Measurements from ENCODE around the gene EXOC4.
"Not testable (repeated sequence)": the region's sequence is repeated elsewhere in the genome, so short reads cannot be mapped to it uniquely, and the experiment has no call there.

EXOC4 gene

DNA sequence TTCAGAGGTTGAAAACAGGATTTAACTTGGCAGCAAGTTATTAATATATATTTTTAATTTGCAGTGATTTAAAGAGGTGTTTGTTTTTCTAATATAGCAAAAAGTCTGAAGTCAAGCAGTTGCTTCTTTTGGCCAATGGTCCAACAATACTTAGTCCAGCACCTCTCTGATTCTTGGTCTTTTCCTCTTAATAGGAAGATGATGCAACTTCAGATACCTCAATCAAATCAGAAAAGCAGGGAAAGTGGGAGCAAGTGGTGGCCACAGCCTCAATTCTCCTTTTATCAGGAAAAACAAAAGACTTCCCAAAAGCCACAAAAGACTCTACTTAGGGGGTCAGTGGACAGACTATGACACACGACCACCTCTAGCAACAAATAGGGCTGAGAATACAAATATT lies 740.7 kb downstream of the EXOC4 start:
- DNase-seq (ENCODE audit: low spot score) = no peak

DNA sequence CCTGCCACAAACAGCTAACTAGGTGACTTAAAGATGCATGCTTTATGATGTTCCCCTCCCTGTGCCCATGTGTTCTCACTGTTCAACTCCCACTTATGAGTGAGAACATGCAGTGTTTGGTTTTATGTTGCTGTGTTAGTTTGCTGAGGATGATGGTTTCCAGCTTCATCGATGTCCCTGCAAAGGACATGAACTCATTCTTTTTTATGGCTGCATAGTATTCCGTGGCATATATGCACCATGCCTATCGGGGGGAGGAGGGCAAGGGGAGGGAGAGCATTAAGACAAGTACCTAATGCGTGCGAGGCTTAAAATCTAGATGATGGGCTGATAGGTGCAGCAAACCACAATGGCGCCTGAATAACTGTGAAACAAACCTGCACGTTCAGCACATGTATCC lies 741.2 kb downstream of the EXOC4 start:
- not testable (repeated sequence) for DNase-seq (ENCODE audit: low spot score)

DNA sequence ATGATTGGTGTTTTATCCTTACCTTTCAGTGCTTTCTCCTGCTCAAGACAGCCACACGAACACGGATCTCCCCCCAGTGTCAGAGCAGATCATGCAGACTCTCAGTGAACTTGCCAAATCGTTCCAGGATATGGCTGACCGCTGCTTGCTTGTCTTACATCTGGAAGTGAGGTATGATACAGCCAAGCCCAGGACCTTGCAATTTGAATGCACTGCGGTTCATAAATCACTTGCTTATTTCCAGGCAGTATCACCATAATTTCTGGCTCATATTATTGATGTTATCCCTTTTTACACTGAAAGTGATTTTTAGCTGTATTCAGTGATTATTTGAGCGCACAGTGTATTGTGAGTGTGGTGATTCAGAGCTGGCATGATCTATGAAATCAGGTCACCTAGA lies 744.6 kb downstream of the EXOC4 start:
- DNase-seq (ENCODE audit: low spot score) = no peak

DNA sequence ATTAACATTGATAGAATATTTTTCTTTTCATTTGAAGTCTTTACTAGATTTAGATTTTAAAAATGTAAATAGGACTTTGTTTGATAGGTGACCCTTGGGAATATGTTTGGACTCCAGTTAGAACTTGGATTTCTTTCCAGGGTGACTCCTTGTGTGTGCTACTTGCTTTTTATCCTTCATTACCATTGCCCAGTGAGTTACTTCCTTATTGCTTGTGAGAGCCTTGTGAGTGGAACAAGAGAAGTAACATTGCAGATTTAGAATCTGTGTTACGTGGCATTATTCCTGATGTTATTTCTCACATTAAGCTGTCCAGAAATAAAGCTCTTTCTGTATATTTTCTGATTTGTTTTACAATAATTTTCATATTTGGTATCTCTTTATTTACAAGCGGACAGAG lies 746.3 kb downstream of the EXOC4 start:
- no peak for DNase-seq (ENCODE audit: low spot score)

DNA sequence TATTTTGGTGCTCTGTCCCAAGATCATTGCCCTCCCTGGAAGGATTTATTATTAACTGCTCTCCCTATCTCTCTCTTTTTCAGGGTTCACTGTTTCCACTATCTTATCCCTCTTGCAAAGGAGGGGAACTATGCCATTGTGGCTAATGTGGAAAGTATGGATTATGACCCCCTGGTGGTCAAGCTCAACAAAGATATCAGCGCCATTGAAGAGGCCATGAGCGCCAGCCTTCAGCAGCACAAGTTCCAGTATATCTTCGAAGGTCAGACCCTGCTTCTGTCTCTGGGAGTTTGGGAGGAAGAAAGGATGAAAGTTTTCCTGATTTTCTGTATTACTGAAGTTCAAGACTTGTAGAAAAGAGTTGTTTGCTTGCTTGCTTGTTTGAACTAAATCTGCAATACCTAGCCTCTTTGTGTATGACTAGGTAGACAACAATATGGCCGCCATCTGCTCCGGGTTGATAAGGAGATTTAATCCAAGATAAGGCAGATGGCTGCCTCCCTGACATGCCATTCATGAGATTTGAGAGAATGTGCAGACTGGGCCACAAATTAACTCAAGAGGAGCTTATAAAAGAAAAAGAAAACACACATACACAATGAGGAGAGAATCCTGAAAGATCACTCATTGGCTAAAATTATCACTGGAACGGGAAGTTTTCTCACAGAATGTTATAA lies 752.1 kb downstream of the EXOC4 start:
- DNase-seq (ENCODE audit: low spot score) = no peak

DNA sequence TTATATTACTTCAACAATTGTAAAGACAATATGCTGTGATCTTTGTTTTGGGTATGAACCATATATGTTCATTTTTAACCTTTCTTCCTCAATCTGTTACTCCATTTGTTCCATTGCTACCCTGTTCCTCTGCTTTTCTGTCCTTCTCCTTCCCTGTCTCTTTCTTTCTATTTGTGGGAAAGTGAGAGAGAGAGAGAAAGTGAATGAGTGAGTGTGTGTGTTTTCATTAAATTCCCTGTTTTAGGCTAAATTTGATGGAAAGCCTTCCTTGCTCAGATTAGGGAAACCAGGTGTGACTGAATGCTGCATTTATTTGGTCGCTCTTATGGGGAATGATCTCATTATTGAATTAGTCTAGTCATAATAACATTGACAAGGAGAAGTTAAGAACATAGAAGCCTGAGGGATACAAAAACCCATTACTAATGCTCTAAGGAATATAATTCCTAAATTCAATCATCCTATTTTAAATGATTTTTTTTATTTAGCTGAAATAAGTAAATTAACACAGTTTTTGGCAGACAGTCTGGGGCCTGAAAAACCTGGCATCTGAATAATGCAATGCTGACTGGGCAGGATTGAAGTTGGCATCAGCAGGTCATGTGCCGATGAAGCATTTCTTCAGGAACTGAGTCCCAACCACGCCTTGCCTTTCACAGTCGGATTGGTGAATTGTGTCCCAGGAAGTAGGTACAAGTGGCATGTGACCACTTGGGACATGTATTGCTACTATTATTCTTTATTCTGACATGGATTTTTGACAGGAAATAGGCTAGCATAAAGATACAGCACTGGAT lies 756.6 kb downstream of the EXOC4 start:
- no peak for DNase-seq (ENCODE audit: low spot score)

DNA sequence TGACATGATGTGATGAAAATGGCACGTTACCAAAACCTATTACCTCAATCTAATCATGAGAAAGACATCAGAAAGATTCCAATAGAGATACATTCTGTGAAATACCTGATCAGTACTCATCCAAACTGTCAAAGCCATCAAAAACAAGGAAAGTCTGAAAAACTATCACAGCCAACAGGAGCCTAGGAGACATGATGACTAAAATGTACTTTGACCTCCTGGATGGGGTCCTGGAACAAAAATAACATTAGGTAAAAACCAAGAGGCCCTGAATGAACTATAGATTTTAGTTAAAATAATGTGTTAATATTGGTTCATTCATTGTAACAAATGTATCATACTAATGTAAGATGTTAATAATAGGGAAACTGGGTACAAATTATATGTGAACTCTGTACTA lies 760.4 kb downstream of the EXOC4 start:
- DNase-seq (ENCODE audit: low spot score) = no peak

DNA sequence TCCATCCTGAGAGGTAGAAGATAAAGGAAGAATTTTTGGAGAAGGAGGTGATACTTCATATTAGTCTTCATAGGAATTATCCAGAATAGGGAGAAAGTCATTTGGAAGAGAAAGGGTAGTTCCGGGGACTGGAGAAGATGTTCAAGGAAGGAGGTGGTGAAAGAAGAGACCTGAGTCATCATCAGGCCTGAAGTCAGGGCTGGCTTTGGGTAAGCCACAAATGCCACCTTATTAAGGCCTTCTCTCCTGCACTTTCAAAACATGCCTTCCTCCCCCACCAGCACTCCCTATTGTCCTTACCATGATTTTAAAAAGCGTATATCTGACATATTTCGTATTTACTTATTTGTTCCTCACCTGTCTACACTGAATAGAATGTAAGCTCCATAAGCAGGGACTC lies 762.1 kb downstream of the EXOC4 start:
- no peak for DNase-seq (ENCODE audit: low spot score)

DNA sequence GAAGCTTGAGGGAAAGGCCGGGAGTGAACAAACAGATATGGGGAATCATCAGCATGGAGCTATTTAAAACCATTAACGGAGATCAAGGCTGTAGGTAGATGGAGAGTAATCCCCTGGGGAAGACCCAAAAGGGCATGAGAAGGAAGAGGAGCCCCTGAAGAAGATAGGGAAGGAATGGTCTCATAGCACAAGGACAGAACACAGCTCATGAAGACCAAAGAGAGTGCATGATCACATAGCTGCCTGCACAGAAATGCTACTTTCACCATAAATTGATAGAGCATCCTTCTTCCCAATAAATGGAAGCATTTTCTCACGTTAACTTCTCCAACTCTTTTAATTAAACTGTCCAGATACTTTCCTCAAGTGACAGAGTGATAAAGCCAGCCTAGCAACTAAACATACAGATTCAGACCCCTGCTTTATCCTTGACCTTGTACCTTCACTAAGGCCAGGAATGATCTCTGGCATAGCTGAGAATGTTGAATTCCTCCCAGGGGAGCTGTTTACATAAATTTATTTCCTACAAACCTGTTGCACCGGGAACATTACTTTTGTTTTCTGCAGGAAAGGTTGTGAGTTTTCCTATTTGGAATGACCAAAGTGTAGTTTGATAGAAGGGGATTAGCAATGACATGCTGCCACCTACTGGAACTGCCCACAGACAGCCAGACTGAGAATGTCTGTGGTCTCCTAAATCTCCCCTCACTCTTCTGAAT lies 763.5 kb downstream of the EXOC4 start:
- DNase-seq (ENCODE audit: low spot score) = peak; percentile 45

DNA sequence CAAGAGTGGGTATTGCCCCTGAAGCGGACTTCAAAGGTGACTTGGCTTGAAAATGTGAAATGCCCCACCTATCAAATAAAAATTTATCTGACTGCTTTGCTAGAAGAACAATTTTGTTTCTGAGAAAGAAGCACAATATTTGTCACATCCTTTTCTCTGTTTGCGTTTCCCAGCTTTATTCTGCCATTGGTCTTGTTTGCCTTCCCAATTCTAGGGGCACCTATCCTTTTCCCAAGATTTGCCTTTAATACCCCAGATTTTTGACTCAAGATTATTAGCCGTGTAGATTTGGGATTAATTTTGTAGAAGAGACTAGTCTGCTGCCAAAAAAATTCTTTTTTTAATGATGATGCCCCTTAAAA lies 764.0 kb downstream of the EXOC4 start:
- DNase-seq (ENCODE audit: low spot score) = no peak

DNA sequence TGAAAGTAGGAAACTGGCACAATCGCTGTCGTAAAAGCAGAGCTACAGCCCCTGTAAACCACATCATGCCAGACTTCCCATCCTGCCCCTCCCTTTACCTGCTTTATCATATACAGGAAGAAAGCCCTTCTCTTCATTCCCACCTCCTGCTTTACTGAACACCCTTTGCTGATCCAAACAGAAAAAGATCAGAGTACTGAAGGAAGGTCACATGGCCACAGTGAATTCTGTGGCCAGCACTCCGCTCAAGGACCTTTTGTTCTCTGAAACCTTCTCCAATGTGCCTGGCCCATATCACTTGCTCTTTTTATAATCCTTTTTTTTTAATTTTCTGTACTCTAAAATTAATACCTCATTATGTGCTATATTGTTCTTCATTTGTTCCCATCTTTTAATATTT lies 765.4 kb downstream of the EXOC4 start:
- DNase-seq (ENCODE audit: low spot score) = no peak

DNA sequence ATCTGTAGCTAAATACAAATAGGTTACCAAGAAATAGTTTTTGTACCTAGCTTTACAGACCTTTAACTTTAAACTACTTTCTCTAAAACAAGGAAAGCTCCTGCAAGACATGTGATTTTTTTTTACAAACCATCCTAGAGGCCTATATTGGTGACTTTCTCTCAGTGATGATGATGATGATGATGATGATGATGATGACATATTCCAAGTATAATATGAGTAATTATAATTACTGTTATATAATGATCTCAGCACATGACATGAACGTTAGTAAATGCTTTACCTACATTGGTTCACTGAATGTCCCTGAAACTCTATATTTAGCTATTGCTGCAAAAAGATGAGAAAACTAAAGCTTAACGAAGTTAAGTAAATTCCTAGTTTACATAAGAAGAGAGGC lies 766.4 kb downstream of the EXOC4 start:
- no peak for DNase-seq (ENCODE audit: low spot score)

DNA sequence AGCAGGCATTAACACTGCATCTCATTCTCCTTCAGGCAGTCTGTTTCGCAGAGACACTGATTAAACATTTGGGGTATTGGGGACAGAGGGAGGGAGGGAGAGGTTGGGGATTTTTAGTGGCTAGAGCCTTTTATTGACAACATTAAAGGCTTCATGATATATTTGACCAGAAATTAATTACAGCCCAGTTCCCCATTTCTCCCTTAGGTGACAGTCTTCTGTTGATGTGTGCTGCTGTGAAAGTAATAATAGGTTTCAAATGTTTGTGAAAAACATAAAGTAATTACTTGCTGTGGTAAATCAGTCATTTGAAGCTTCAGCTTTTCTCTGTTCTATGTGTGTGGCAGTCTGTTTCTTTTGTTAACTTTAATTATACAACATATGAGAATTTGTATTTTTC lies 769.0 kb downstream of the EXOC4 start:
- no peak for DNase-seq (ENCODE audit: low spot score)

DNA sequence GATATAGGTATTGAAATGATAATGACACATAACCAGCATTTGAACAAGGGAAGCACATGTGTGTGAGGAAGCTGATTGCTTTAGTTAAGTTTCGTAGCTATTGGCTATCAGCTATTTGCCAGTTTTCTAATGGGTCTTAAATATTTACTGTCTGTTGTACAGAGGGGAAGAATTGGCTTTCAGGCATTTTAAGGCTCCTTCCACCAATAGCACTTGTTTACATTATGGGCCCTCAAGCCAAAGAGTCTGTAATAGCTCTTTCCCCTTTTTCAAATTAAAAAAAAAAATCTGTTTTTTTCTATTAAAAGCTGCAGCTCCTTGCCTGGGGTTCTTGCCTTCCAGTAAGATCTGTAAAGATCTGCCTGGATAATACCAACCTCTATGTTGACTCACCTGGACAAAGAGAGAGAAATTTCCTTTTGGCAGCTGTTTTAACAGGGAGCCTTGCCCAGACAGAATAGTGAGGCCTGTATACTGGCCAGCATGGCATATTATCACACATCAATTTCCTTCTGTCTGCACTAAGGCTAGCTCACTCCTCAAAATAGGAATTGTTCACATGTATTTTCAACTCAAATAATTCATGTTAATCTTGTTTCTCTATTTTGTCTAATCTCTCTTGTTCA lies 769.5 kb downstream of the EXOC4 start:
- no peak for DNase-seq (ENCODE audit: low spot score)

DNA sequence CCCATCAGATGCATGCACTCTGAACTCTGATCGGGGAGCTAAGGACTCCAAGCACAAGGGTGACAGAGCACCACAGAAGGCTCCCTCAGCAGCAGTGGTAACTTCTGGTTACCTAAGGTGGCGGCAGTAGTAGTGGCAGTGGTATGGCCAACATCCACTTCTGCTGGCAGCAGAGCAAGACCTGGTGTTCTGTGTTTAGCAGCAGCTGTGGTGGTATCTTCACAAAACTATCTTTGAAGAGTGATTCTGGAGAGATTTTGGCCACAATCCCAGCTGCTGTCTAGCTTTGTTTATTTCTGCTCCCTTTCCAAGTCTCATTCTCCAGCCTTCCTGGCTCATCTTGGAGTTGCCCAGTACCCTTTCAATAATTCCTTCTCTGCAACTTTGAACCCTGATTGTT lies 771.9 kb downstream of the EXOC4 start:
- DNase-seq (ENCODE audit: low spot score) = no peak

DNA sequence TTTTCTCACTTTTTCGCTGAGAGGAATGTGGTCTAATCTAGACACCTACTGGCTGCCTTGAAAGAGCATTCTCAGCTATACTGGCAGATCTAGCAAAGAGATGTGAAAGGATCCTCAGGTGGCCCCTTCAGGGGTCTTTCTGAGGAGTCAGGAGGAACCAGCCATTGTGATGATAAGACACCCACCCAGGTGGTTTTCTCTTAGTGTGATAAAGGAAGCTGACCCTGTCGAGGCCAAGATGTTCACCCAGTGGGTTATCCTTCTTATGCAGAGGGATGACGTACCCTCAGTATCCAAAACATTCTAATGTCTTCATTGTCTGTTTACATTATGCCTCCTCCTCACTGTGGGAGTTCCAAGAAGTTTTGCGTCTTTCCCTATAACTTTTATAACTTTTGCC lies 776.0 kb downstream of the EXOC4 start:
- DNase-seq (ENCODE audit: low spot score) = no peak

DNA sequence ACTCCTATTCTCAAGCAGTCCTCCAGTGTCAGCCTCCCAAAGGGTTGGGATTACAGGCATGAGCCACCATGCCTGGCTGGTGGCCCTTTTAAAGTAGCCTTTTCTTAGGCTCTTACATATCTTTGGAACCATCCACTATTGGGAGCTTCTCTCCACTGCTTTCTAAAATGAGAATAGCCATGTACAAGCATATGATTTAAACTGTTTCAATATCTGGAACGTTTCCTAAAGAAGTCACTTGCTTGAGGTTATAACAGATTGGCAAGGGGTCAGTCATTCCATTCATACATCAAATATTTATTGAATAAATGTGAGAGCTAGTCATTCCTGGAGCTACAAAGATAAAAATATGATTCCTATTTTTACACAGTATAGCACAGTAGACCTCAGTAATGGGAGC lies 776.9 kb downstream of the EXOC4 start:
- DNase-seq (ENCODE audit: low spot score) = no peak

DNA sequence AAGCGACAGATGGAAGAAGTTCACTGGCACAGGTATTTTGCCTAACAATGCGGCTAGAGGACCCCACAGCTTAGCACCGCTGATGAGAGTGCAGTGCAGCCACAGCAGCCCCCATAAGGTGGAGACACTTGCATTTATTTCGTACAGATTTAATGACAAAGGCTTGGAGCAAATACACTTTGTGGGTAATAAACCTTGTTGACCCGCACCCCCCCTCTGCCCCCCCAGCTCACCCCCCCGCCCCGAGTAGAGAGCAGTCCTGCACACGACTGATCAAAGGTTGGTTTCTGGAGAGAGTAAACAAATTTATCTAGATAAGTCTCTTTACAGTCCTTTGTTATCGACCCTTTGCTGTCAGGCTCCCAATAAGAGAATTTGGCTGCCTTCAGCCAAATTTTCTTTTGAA lies 777.6 kb downstream of the EXOC4 start:
- no peak for DNase-seq (ENCODE audit: low spot score)

DNA sequence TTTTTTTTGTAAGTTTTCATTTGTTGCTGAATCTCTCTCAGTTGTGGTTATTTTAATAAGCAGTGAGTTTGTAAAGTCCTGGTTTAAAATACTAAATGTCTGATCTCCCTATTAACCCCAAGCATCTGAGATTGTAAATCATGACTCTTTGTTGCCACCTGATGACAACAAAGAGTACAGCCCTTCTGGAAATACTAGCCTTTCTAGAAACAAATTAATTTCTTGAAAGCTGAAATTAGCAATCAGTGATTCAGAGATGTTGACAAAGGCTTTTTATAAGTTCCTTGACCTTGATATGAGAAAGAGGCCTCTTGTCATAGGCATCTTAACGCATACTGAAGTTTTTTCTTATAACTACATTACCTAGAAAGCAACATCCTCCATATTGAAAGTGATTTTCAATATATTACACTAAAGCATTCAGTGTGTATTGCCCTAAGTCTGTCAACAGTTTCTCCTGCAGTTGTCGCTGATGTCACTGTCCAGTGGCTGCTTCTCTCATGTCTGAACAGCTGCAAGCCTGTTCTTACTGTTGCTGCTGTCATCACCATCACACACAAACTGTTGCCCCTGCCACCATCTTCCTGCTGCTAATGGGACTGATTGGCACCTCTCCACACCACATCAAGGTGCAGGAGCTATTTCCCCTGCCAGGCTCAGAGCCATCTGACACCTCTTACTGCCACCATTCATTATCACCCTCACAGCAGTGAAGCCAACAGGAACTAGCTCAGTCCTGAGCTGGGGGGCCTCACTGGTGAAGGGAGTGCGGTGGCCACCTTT lies 779.1 kb downstream of the EXOC4 start:
- DNase-seq (ENCODE audit: low spot score) = no peak

DNA sequence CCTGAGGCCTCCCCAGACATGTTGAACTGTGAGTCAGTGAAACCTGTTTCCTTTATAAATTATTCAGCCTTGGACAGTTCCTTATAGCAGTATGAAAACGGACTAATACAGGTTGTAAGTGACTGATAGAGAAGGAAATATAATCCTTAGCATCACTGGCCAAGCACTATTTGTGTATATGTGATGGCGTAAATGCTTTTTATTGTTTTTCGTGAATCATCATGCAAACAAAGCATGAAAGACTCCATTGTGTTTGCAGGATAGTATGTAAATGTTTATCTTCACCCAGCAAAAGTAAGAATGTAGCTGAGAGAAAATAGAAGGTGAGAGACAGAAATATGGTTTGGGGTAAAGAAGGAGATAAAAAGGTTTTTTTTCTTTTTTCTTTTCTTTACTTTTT lies 781.8 kb downstream of the EXOC4 start:
- no peak for DNase-seq (ENCODE audit: low spot score)

DNA sequence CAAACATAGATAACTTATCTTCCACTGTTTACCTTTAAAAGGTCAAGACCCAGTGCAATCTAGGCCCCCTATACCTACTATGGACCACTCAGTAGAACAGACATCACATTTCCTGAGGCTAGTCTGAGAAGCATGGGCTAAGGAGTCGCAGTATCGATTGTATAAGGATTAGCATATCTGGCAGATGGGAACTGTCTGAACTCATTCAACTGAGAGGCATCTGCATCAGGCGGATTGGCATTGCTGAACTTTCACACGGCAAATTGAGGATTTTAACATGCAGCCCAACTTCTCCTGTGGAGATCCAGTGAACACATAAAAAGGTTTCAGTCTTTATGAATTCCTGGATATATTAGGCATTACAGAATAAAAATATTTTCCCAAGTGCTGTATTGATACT lies 785.1 kb downstream of the EXOC4 start:
- DNase-seq (ENCODE audit: low spot score) = no peak

DNA sequence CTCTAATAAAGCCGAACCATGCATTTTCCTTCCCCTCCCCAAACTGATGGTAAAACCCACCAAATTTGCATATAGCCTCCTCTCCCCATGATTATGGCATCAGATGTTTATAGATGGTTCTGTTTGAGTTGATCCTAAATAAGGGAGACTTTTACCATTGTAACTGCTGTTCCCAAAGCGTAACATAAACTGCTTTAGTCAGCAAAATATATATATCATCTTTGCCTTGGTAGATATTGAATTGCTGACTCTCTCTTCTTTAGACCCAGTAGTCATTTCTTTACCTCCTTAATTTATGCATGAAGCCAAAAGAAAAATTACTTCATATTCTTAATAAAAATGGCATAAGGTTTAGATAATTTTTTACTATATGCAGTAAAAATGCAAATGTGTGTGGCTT lies 788.1 kb downstream of the EXOC4 start:
- no peak for DNase-seq (ENCODE audit: low spot score)
